VCaP (cell line): ENCODE measurements around the gene CCDC87.
A peak's percentile ranks its signal among the peaks of the same experiment; 100 is the strongest.
"Not testable (repeated sequence)": the region's sequence is repeated elsewhere in the genome, so short reads cannot be mapped to it uniquely, and the experiment has no call there.

Experiments used
- H3K27ac ChIP-seq: fragments of 450-650 bp; 2 replicates; pipeline ENCODE4 v1.5.1; 2017
- CTCF ChIP-seq: fragments of 450-650 bp; conservative IDR thresholded peaks from 2 replicates; pipeline ENCODE4 v1.5.1; 2017; ENCODE audit warnings: mild to moderate bottlenecking, moderate library complexity

The CCDC87 gene

GRCh38 chr11:66546368-66546965 lies 46.4 kb downstream of the CCDC87 start, which contains the start of gene ACTN3:
TSS of gene ACTN3 (plus strand) at chr11:66546903. CDS start at chr11:66546938, 35 bp downstream.
- H3K27ac ChIP-seq = peak within 1 kb of the TSS; percentile 88

GRCh38 chr11:66545701-66546367 lies 47.0 kb downstream of the CCDC87 start, which contains the start of gene ZDHHC24:
TSS of gene ZDHHC24 (minus strand) at chr11:66546048. CDS start at chr11:66546003, 45 bp downstream.
- TF ChIP-seq CTCF = no peak; the same call in 1 of the 2 replicates
- H3K27ac ChIP-seq = peak within 1 kb of the TSS; percentile 88

More at GRCh38 chr11:66546368-66546965, 46.4 kb downstream of the CCDC87 start, which contains the start of gene ACTN3:
- TF ChIP-seq CTCF = no peak

GRCh38 chr11:66544952-66545351 lies 47.9 kb downstream of the CCDC87 start:
- H3K27ac ChIP-seq = peak overlapping the region; percentile 88

GRCh38 chr11:66543263-66544107 lies 49.4 kb downstream of the CCDC87 start:
- TF ChIP-seq CTCF = 0 out of 2 replicates have a peak, but pooled peaks have one; percentile 6

GRCh38 chr11:66542362-66542761 lies 50.5 kb downstream of the CCDC87 start:
- no peak for TF ChIP-seq CTCF
- H3K27ac ChIP-seq = no peak overlapping the region

More at GRCh38 chr11:66543263-66544107, 49.4 kb downstream of the CCDC87 start:
- no peak overlapping the region; the same call in 1 of the 2 replicates for H3K27ac ChIP-seq

- no peak overlapping the region for H3K27ac ChIP-seq
- TF ChIP-seq CTCF = no peak
Observed at GRCh38 chr11:66541892-66542291, 51.0 kb downstream of the CCDC87 start.

GRCh38 chr11:66540598-66540997 lies 52.3 kb downstream of the CCDC87 start:
- not testable (repeated sequence) for H3K27ac ChIP-seq
